Fibroblast of villous mesenchyme (primary cell): ENCODE results near the gene PDE1C. TPM values are rescaled to one million over a fixed set of nuclear protein-coding genes. Genes with fewer than 3 reads are reported as not detected.

Source experiments
- DNase-seq: peaks from one replicate; pipeline ENCODE4 v3.0.0-alpha.2; 2010; ENCODE audit warnings: low read depth
- H3K4me3 ChIP-seq: 2 replicates; pipeline ENCODE4 v1.5.1; 2011; ENCODE audit warnings: low read depth, mild to moderate bottlenecking, low read length
- CTCF ChIP-seq: IDR thresholded peaks from 2 replicates; pipeline ENCODE4 v1.5.1; 2012; ENCODE audit warnings: low read depth, mild to moderate bottlenecking, low read length; ENCODE audit not compliant: insufficient read depth
- total RNA-seq: library from RNA; depleted of rRNA; stranded (reverse); fragments of >200 nt; gene quantifications from 2 replicates; pipeline ENCODE4 v1.2.3, GENCODE V29; 2012

Gene PDE1C
- total RNA-seq, 1 donor, result 4.7 TPM

- no peak for DNase-seq
- TF ChIP-seq CTCF, result no peak
- no peak overlapping the region for H3K4me3 ChIP-seq
These were observed 95.9 kb downstream of the PDE1C start for GRCh38 chr7:31974351-31974750.

- no peak for DNase-seq
- no peak overlapping the region for H3K4me3 ChIP-seq
- no peak for TF ChIP-seq CTCF
These were observed 99.0 kb downstream of the PDE1C start for GRCh38 chr7:31971049-31971667.

GRCh38 chr7:31970501-31970900, 99.7 kb downstream of the PDE1C start:
- no peak for TF ChIP-seq CTCF
- H3K4me3 ChIP-seq, result no peak overlapping the region
- no peak for DNase-seq

GRCh38 chr7:31963569-31964175, 106.5 kb downstream of the PDE1C start:
- H3K4me3 ChIP-seq, result no peak overlapping the region
- no peak for TF ChIP-seq CTCF
- DNase-seq, result no peak

- no peak overlapping the region for H3K4me3 ChIP-seq
- no peak for DNase-seq
- TF ChIP-seq CTCF, result no peak
These were observed 108.0 kb downstream of the PDE1C start for GRCh38 chr7:31962246-31962645.

- DNase-seq, result peak; percentile 42
- TF ChIP-seq CTCF, result no peak
- H3K4me3 ChIP-seq, result no peak overlapping the region
These were observed 112.0 kb downstream of the PDE1C start for GRCh38 chr7:31958226-31958625.

GRCh38 chr7:31957756-31958155, 112.5 kb downstream of the PDE1C start:
- no peak overlapping the region for H3K4me3 ChIP-seq
- TF ChIP-seq CTCF, result no peak
- no peak for DNase-seq
